ENCODE data around the gene DEXI.
"Not testable (repeated sequence)": the region's sequence is repeated elsewhere in the genome, so short reads cannot be mapped to it uniquely, and the experiment has no call there.

DEXI gene

DNA sequence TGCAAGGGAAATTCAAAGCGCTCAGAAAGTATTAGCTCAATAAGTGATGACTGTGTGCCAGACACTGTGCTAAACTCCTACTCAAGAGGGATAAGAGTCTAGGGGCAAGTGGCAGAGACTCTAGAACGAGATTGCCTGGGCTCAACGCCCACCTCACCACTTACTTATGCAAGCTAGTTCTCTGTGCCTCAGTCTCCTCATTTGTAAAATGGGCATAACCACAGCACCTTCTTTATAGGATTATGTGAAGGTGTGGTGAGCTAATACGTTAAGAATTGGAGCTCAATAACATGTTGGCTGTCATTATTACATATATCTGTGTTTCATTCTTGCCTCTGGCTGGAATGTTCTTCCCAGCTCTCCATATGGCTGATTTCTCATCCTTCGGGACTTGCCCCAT, 15.4 kb downstream of the DEXI start:
- DNase-seq (ENCODE audit: low spot score) = no peak

DNA sequence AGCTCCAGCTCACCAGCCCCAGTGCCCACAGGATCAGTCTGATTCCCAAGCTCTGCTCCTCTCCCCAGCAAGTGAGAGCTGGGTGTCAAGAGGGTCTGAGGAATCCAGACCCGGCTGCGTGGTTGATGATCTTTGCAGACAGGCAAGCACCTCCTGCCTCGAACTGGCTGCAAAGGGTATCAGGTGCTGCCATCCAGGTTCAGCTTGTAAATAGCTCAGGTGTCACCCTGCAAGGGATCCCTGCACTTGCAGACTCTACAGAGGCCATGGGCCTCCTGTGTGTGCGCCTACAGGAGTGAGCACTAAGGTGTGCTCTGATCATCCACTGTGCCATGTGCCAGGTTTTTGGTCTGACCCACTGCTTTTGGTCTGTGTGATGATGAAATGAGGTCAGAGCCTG, 16.2 kb downstream of the DEXI start:
- no peak for DNase-seq (ENCODE audit: low spot score)

DNA sequence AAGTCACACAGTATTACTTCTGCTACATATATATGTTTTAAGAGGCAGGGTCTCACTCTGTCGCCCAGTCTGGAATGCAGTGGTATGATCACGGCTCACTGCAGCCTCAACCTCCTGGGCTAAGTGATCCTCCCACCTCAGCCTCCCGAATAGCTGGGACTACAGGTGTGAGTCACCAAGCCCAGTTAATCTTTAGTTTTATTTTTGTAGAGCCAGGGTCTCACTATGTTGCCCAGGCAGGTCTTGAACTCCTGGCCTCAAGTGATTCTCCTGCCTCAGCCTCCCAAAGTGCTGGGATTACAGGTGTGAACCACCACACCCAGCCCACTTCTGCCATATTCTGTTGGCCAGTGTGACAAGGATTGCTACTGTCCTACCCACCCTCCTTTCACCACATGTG, 17.0 kb downstream of the DEXI start:
- not testable (repeated sequence) for DNase-seq (ENCODE audit: low spot score)

DNA sequence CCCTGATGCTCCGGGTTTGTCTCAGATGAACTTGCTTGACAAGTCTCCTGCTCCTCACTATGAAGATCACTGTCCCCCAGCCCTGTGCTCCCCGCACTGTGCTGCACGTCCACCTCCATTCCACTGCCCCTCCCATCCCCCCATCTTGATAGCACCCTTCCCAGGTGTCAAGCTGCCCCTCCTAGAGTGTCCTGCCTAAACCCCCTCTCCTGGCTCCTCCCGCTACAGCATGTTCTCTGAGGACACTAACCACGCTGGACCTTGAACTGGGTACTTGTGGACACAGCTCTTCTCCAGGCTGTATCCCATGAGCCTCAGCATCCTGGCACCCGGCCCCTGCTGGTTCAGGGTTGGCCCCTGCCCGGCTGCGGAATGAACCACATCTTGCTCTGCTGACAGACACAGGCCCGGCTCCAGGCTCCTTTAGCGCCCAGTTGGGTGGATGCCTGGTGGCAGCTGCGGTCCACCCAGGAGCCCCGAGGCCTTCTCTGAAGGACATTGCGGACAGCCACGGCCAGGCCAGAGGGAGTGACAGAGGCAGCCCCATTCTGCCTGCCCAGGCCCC, 18.5 kb downstream of the DEXI start:
- no peak for DNase-seq (ENCODE audit: low spot score)

DNA sequence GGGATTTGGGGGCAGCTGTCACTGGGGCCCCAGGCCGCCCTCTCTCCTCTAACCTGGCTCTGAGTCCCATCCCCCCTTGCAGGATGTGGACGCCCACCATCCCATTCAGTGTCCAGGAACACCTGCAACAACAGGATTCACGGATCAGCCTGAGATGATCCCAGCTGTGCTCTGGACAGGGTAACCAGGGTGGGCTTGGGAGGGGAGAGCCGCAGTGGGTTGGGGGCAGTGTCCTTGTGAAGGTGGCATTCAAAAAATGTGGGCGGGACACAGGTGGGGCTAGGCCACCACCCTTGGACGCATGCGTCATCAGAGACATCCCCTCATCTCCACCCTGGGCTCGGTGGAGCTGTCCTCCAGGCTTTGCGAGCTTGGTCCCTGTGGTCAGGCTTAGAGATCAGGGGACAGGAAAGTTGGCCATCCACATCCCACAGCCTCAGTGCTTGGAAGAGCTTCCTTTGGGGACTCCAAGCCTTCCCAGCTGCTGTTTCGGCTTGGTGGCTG, 19.1 kb downstream of the DEXI start:
- DNase-seq (ENCODE audit: low spot score) = no peak

DNA sequence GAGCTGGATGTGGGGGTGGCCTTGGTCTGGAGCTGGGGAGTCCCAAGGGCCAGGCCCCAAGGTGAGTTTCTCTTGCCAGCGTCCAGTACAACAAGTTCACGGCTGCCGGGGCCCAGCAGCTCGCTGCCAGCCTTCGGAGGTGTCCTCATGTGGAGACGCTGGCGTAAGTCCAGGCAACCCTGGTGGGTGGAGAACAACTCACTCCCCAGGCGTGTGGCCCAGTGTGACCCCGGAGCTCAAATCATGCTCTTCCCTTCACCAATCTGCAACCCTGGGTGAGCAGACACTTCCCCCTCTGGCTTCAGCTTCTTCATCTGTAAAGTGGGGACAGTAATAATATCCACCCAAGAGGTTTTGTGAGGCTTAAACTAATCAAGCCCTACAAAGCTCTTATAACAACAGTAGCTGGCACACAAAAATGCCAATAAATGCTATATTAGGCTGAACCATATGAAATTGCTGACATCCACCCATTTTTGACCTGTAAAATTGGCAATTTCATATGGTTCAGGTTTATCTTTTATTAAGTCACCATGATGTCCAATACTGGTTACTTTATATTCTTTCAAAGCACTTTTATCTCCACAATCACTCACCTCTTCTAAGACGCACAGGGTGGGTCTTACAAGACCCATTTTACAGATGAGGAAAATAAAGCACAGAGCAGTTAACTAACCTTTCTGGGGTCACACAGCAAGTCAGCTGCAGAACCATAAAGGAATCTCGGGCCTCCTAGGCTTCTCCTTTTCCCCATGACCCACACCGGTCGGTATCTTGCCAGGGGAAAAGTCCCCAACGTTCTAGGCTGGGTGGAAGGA, 19.7 kb downstream of the DEXI start:
- DNase-seq (ENCODE audit: low spot score) = no peak

DNA sequence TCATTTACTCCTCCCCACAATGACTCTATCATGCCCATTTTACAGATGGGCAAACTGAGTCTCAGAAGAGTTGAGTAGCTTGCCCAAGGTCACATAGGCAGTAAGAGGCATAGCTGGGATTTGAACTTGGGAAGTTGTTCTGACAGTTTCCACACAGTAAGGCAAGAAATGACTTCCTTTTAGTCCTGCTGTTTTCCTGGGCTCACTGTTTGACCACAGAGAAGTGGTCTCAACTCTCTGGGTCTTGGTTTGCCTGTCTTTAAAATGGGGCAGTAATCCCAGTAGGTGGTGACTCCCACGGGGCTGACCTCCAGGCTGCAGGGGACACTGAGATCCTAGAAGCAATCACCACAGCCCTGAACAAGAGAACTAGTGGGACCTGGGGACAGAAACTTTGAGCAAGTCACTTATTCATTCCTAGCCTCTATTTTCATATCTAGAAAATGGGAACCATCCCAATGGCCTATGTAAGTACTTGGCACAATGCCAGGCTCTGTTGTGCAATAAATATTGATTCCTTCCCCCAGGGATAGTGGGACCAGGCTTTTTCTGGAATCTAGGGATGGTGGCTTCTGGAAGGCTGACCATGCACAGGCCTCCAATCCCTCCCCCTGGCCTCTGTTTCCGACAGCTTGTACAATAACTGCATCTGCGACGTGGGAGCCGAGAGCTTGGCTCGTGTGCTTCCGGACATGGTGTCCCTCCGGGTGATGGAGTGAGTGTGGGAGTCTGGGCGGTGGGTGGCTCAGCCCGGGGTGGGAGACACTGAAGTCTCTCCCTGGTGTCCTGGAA, 20.5 kb downstream of the DEXI start:
- no peak for DNase-seq (ENCODE audit: low spot score)

DNA sequence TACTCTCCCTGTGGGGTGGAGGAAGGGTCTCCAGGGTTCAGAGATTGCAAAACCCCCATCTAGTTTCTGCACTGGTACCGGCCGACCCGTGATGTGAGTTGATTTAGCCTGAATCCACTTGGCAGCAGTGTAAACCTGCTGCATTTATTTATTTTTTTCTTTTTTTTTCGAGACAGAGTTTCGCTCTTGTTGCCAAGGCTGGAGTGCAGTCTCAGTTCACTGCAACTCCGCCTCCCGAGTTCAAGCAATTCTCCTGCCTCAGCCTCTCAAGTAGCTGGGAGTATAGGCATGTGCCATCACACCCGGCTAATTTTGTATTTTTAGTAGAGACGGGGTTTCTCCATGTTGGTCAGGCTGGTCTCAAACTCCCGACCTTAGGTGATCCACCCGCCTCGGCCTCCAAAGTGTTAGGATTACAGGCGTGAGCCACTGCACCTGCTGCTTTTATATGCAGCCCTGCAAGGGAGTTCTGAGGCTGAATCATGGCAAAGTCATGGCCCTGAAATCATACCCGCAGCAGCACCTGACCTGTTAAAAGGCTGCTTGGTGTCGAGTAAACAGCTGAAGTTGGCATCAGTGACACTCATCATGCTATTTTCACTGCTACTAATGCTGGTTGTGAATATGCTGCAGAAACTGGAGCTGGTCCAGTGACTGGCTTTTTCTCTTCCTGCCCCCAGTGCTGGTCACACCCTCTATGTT, 21.4 kb downstream of the DEXI start:
- no peak for DNase-seq (ENCODE audit: low spot score)

DNA sequence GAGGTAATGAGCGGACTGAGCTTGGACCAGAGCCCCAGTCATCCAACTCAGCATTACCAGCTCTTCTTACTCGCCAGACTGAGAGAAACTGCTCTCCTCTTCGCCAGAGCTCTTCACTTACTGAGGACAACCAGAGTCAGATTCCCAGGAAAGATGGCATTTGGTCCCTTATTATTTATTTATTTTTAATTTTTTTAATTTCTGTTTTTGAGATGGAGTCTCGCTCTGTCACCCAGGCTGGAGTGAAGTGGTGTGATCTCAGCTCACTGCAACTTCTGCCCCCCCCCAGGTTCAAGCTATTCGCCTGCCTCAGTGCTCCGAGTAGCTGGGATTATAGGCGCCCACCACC, 23.3 kb downstream of the DEXI start:
- no peak for DNase-seq (ENCODE audit: low spot score)

DNA sequence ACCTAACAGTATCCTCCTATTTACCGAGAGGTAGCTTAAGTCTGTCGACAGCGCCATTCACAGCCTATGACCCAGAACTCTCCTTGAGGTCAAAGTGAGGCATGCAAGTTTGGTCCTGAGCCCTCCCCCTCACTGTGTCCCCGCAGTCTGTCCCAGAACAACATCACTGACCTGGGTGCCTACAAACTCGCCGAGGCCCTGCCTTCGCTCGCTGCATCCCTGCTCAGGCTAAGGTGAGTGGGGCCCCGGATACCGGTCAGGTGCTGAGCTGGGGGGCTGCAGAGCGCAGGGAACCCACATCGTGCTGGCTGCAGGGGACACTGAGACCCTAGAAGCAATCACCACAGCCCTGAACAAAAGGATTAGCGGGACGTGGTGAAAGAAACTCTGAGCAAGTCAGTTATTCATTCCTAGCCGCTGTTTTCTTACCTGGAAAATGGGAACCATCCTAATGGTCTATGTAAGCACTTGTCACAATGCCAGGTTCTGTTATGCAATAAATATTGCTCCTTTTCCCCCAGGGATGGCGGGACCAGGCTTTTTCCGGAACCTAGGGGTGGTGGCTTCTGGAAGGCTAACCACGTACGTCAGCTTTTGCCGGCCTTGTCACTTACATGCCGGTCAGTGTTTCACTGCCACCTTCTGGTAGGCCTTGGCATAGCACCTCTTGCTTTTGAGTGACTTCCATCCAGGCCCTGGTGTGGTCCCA, 23.8 kb downstream of the DEXI start:
- peak; percentile 85 for DNase-seq (ENCODE audit: low spot score)

DNA sequence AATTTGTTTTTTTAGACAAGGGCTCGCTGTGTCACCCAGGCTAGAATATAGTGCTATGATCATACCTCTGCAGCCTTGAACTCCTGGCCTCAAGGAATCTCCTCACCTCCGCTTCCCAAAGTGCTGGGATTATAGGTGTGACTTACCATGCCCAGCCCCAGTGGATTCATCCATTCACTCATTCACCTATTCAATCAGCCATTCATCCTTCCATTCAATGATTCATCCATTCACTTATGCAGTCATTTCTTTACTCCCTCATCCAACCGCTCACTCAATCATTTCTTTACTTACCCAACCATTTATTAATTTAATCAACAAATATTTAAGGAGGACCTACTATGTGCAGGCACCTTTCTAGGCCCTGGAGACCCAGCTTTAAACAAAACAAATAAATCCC, 25.7 kb downstream of the DEXI start:
- DNase-seq (ENCODE audit: low spot score) = no peak

DNA sequence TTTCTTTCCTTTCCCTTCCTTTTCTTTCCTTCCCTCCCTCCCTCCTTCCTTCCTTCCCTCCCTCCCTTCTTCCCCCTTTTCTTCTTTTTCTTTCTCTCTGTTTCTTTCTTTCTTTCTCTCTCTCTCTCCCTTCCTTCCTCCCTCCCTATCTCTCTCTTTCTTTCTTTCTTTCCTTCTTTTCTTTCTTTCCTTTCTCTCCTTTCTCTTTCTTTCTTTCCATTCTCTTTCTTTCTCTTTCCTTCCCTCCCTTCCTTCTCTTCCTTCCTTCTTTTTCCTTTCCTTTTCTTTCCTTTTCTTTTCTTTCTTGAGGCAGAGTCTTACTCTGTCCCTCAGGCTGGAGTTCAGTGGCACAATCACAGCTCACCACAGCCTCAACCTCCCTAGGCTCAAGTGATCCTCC, 31.0 kb downstream of the DEXI start:
- no peak for DNase-seq (ENCODE audit: low spot score)

DNA sequence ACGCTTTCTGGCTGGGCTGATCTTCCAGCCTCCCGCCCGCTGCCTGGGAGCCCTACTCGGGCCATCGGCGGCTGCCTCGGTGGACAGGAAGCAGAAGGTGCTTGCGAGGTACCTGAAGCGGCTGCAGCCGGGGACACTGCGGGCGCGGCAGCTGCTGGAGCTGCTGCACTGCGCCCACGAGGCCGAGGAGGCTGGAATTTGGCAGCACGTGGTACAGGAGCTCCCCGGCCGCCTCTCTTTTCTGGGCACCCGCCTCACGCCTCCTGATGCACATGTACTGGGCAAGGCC, 34.6 kb downstream of the DEXI start:
- no peak for DNase-seq (ENCODE audit: low spot score)

DNA sequence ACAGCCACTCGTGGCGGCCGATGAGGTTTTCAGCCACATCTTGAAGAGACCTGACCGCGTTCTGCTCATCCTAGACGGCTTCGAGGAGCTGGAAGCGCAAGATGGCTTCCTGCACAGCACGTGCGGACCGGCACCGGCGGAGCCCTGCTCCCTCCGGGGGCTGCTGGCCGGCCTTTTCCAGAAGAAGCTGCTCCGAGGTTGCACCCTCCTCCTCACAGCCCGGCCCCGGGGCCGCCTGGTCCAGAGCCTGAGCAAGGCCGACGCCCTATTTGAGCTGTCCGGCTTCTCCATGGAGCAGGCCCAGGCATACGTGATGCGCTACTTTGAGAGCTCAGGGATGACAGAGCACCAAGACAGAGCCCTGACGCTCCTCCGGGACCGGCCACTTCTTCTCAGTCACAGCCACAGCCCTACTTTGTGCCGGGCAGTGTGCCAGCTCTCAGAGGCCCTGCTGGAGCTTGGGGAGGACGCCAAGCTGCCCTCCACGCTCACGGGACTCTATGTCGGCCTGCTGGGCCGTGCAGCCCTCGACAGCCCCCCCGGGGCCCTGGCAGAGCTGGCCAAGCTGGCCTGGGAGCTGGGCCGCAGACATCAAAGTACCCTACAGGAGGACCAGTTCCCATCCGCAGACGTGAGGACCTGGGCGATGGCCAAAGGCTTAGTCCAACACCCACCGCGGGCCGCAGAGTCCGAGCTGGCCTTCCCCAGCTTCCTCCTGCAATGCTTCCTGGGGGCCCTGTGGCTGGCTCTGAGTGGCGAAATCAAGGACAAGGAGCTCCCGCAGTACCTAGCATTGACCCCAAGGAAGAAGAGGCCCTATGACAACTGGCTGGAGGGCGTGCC, 35.1 kb downstream of the DEXI start:
- DNase-seq (ENCODE audit: low spot score) = no peak

DNA sequence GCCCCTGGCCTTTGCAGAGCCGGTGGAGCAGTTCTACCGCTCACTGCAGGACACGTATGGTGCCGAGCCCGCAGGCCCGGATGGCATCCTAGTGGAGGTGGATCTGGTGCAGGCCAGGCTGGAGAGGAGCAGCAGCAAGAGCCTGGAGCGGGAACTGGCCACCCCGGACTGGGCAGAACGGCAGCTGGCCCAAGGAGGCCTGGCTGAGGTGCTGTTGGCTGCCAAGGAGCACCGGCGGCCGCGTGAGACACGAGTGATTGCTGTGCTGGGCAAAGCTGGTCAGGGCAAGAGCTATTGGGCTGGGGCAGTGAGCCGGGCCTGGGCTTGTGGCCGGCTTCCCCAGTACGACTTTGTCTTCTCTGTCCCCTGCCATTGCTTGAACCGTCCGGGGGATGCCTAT, 35.8 kb downstream of the DEXI start:
- no peak for DNase-seq (ENCODE audit: low spot score)

DNA sequence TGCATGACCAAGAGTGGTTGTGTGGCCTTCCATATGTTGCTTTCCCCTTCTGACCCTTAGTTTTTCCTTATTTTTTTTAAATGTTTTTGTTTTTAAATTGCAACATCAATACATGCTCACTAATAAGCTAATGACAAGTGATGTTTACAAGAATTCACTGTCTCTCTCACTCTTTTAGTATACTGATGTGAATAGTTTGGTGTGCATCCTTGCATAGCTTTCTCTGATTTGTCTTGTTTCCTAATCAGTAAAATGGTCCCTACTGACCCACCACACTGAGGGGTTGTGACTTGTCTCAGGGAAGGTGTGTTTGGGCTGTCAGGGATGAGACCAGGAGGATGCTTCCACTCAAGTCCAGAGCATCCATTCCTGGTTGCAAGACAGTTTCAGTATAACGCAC, 39.3 kb downstream of the DEXI start:
- DNase-seq (ENCODE audit: low spot score) = no peak

DNA sequence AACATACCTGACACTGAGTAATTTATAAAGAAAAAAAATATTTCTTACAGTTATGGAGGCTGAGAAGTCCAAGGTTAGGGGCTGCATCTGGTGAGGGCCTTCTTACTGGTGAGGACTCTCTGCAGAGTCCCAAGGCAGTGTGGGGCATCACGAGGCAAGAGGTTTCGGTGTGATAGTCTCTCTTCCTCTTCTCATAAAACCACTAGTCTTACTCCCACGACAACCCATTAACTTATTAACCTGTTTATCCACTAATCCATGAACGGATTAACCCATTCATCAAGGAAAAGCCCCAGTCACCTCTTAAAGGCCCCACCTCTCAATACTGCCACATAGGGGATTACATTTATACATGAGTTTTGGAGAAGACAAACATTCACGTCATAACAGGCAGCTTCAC, 45.1 kb downstream of the DEXI start:
- DNase-seq (ENCODE audit: low spot score) = no peak

DNA sequence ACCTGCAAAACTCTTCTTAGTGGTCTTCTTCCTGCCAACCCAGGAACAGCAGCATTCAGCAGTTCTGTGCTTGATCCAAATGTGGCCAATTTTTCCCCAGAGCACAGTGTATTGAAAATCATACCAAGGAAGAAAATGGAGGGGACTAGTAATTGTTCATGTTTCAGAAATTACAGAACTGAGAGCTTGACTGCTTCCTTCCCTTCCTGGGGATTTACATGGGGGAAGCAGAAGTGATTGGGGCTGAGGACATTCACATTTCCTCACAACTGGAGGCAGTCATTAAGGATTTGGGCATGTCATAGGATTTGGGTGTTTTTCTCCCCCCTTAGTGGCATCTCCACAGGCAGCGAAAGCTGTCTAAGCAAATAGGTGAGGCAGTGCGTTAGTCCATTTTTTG, 45.5 kb downstream of the DEXI start:
- no peak for DNase-seq (ENCODE audit: low spot score)

DNA sequence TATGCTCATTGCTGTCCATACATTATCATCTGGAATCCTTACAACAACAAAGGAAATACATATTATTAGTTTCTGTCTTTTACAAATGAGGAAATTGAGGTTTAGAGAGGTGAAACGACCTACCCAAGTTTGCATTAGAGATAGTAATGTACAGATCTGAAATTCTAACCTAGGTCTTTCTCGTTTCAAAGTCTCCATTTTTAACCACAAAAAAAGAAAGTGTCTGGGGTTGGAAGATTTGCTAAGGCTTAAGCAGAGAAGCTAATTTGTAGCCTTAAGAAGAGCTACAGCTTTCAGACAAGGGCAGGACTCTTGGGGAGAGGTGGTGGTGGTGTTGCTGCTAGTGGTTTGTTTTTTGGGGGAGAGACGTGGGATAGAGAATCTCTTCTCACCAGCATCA, 46.1 kb downstream of the DEXI start:
- DNase-seq (ENCODE audit: low spot score) = no peak

DNA sequence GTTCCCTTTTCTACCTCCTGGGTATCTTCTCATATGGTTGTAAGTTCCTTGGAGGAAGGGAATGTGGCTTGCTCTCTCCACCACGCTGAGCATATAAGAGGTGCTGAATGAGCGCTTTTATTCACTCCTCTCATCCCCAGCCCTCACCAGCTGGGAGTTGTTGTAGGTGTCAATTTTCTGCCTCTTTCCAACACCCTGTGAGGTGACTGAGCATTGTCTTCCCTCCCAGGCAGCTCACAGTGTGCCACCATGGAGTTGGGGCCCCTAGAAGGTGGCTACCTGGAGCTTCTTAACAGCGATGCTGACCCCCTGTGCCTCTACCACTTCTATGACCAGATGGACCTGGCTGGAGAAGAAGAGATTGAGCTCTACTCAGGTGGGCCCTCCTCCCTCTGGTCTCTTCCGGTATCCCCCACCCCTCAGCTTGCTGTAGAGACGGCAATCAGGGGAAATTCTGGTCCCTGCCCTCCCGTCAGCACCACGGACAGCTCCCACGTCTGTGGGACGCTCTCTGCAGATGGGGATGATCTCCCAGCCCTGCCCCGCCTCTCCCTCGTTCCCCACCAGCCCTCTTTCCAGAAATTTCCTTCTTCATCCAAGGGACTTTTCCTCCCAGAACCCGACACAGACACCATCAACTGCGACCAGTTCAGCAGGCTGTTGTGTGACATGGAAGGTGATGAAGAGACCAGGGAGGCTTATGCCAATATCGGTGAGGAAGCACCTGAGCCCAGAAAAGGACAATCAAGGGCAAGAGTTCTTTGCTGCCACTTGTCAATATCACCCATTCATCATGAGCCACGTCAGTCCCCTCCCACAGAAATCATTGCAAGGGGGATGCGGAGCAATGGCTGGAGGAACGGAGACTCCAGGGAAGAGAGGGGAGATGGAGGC, 47.0 kb downstream of the DEXI start:
- peak; percentile 42 for DNase-seq (ENCODE audit: low spot score)
